HG02571 (cell line): ENCODE data around the gene PTPRM.

Source experiments
- ATAC-seq: cut with Tn5 transposase; IDR thresholded peaks from one replicate; pipeline ENCODE4 v1.9.1; 2021; ENCODE audit warnings: mild to moderate bottlenecking, moderate library complexity; ENCODE audit not compliant: unreplicated experiment

The PTPRM gene

GRCh38 chr18:7844418-7844817, 277.3 kb downstream of the PTPRM start:
- no peak for ATAC-seq

- ATAC-seq: no peak
Measured at GRCh38 chr18:7846335-7846734, 279.2 kb downstream of the PTPRM start.

- ATAC-seq: no peak
Measured at GRCh38 chr18:7847357-7848053, 280.4 kb downstream of the PTPRM start.

- ATAC-seq: no peak
Measured at GRCh38 chr18:7848054-7848412, 280.9 kb downstream of the PTPRM start.

- ATAC-seq: no peak
Measured at GRCh38 chr18:7850446-7850845, 283.3 kb downstream of the PTPRM start.

GRCh38 chr18:7855028-7855427, 287.9 kb downstream of the PTPRM start:
- no peak for ATAC-seq

- no peak for ATAC-seq
Measured at GRCh38 chr18:7855671-7856070, 288.6 kb downstream of the PTPRM start.

GRCh38 chr18:7856116-7856515, 289.0 kb downstream of the PTPRM start:
- ATAC-seq: no peak

GRCh38 chr18:7856733-7857132, 289.6 kb downstream of the PTPRM start:
- no peak for ATAC-seq

GRCh38 chr18:7857562-7857961, 290.4 kb downstream of the PTPRM start:
- ATAC-seq: no peak

GRCh38 chr18:7859122-7859521, 292.0 kb downstream of the PTPRM start:
- ATAC-seq: no peak

GRCh38 chr18:7870266-7870665, 303.1 kb downstream of the PTPRM start:
- ATAC-seq: no peak

- ATAC-seq: no peak
Measured at GRCh38 chr18:7870855-7871254, 303.7 kb downstream of the PTPRM start.

- no peak for ATAC-seq
Measured at GRCh38 chr18:7871560-7872456, 304.7 kb downstream of the PTPRM start.

- no peak for ATAC-seq
Measured at GRCh38 chr18:7872569-7872968, 305.5 kb downstream of the PTPRM start.

- no peak for ATAC-seq
Measured at GRCh38 chr18:7873316-7873715, 306.2 kb downstream of the PTPRM start.

- ATAC-seq: no peak
Measured at GRCh38 chr18:7876354-7877104, 309.4 kb downstream of the PTPRM start.

- no peak for ATAC-seq
Measured at GRCh38 chr18:7877609-7878008, 310.5 kb downstream of the PTPRM start.

GRCh38 chr18:7878265-7879211, 311.4 kb downstream of the PTPRM start:
- ATAC-seq: no peak

- no peak for ATAC-seq
Measured at GRCh38 chr18:7879717-7880116, 312.6 kb downstream of the PTPRM start.
